COR-L47 (cell line): ENCODE results near the gene IL11RA.
A peak's percentile ranks its signal among the peaks of the same experiment; 100 is the strongest.

ENCODE experiments used
- DNase-seq: peaks from one replicate; lab custom pipeline; 2025; lab: John Stamatoyannopoulos, UW

Gene IL11RA

GRCh38 chr9:34654323-34655051 is 2.5 kb downstream of the IL11RA start:
- peak; percentile 21 for DNase-seq

DNA sequence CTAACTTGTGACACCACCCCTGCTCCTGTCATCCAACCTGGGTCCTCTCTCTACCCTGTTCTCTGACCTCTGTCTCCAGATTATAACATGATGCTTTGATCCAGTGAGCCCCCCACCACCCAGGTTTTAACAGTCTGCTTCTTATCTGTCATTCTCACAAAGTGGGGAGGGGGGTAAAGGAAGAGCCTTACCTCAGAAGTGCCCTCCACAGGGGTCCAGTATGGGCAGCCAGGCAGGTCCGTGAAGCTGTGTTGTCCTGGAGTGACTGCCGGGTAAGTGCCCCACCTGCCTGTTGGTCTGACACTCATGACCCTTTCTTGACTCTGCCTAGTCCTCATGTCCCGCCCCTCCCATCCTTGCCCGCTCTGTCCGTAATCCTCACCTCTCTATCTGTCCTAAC is 3.4 kb downstream of the IL11RA start:
- no peak for DNase-seq

GRCh38 chr9:34656992-34657391 is 5.0 kb downstream of the IL11RA start:
- DNase-seq: no peak

DNA sequence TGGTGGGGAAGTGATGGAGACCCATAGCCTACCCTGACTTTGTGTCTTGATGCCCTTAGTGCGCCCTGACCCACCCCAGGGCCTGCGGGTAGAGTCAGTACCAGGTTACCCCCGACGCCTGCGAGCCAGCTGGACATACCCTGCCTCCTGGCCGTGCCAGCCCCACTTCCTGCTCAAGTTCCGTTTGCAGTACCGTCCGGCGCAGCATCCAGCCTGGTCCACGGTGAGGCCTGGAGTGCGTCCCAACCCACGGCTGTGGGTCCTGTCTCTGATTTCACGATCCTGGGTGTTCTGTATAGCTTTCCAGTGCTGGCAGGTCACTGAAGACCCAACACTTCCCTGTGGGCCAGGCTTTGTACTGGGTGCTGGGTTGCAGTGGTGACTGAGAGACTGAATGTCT is 6.5 kb downstream of the IL11RA start:
- DNase-seq: no peak

DNA sequence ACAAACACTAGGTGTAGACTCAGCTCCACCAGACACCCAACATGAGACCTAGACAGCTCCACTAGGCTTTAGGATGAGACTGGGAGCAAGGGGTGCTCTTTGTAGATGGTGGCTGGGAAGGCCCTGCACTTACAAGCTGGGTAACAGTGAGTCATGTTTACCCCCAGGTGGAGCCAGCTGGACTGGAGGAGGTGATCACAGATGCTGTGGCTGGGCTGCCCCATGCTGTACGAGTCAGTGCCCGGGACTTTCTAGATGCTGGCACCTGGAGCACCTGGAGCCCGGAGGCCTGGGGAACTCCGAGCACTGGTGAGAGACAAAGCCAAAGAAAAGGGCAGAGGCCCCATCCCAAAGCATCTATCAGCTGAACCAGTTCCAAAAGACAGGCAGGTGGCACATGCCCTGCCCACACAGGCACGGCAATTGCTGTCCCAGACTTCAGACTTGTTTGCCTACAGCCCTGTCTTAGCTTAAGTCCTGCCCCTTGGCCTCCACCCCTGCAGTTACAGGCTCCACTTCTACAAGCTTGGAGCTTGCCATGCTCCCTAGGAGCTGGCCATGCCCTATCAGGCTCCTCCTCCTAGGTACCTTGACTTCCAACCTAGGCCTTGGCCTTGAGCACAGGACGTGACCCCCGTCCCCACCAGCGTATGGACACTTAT is 7.7 kb downstream of the IL11RA start:
- no peak for DNase-seq

- no peak for DNase-seq
Observed at GRCh38 chr9:34662526-34663302, 10.7 kb downstream of the IL11RA start, which contains the start of gene CCL27. TSS of gene CCL27 (minus strand) at chr9:34662657. CDS start at chr9:34662633, 24 bp downstream.

DNA sequence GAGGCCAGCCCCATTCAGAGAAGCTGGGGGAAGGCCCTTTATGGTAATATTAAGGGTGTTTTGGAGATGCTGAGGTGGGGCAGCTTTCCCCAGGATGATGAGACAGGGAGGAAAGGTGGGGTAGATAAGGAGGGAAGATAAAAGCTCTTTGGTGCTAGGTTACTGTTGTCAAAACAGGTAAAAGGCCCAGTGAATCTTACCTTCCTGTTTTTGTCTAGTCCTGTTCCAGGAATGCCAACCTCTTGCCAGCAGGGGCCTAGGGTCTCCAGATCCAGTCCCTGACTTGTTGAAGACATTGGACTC is 11.3 kb downstream of the IL11RA start:
- no peak for DNase-seq

DNA sequence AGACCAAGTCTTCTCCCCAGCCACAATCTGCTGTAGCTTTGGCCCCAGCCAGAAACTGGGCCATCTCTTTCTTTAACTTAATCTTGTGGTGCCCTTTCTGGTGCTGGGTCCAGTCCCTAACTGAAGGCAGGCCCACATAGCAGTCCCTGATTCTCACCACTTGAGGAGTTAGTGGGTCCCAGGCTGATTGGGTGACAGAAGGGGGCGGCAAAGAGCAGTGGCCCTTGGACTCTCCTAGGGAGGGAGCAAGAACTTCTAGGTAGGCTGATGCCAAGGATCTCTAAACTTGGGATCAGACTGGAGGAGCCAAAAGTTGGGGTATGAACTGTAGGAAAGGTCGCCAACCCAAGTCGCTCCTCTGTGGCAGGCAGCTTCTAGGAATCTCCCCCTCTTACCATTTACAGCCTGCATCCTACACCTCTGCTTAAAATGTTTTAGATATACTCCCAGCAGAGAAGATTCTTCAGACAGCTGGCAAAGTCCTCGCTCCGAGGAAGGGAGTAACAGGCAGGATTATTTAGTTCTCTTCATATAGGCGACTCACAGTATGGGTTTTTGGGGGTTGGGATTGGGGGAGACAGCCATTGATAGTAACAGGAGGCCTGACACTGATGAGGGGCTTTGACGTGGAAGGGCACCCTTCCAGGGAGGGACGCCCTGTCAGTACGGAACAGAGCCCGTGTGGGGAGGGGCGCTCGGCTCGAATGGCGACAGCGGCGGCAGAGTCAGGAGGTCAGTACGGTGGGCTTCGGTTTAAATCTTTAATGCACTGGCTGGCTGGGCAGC is 12.5 kb downstream of the IL11RA start:
- peak; percentile 55 for DNase-seq

DNA sequence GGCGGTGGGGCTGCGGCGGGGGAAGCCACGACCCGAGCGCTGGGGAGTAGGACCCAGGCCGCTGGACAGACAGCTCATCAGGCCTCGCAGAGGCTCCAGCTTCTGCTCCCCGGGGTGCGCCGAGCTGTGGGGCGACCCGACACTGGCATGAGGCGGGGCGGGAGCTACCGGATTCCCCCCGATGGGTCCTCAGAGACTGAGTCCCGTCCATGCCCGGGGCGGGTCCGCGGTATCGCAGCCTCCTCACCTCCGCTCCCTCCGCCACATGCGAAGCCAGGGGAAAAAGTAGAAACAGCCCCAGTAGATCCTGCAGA is 13.0 kb downstream of the IL11RA start:
- DNase-seq: no peak

GRCh38 chr9:34665381-34666250 is 13.6 kb downstream of the IL11RA start:
- peak; percentile 91 for DNase-seq

DNA sequence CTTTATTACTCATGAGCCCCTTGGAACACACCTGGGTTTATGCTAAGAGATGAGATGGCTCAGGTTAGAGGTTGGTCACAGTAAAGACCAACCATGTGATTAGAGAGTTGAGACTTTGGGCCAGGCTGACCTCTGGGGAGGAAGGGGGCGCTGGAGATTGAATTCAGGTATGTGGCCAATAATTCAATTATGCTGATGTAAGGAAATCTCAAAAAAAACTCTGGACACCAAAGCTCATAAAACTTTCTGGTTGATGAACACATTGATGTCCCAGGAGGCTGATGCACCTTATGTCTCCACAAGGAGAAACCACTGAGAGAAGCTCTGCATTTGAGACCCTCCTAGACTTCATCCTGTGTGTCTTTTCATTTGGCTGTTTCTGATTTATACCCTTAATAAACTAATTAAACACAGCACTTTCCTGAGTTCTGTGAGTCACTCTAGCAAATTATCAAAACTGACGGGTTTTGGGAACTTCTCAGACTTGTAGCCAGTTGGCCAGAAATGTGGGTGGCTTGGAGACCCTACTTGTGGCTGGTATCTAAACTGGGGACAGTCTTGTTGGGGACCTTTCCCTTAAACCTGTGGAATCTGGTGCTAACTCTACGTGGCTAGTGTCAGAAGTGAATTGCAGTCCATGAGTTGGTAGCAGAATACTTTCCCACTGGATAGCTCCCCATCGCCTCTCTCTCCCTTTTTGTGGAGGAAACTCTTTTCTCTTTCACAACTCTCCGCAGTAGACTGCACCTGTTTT is 18.0 kb downstream of the IL11RA start:
- no peak for DNase-seq

GRCh38 chr9:34671307-34671706 is 19.3 kb downstream of the IL11RA start:
- no peak for DNase-seq

DNA sequence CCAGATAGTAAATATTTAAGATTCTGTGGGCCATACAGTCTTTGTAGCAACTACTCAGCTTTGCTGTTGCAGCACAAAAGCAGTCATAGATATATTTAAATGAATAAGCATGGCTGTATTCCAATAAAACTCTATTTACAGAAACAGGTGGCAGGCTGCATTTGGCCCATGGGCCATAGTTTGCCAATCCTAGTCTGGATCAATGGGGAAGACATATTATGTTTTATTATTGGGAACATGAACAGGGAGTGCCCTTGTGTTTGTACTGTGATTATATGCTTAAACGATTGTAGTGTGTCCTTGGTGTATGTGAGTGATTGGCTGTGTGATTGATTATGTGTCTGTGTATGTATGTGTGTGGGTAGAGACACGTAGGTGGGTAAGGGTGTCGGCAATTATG is 22.5 kb downstream of the IL11RA start:
- DNase-seq: no peak

DNA sequence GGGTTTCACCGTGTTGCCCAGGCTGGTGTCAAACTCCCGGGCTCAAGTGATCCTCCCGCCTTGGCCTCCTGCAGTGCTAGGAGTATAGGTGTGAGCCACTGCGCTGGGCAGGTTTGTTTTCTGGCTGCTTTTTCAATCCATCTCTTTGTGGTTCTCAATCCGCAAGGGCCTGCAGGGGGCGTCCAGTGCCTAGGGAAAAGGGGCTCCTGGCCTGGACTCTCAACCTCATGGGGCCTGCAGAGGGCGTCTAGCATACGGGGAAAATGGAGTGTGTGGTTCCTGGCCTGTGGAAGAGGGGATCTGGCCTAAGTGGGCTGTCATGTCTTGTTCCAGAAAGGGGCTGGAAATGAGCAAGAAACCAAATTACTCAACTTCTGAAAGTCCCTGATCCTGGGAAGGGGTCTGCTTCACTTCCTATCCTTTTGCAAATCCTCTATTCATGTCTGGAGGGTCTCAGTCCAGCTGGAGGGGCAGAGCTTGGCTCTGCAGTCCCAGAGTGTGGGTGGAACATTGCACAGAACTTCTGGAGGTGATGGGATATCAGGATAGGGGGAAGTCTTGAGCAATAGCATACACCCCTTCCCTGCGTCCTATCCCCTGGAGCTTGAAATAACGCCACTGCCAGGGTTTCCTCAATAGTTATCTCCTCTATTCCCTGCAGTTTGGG is 23.2 kb downstream of the IL11RA start:
- peak; percentile 56 for DNase-seq

- no peak for DNase-seq
Observed at GRCh38 chr9:34675869-34676268, 23.9 kb downstream of the IL11RA start.

- DNase-seq: no peak
Observed at GRCh38 chr9:34684145-34684544, 32.2 kb downstream of the IL11RA start.

DNA sequence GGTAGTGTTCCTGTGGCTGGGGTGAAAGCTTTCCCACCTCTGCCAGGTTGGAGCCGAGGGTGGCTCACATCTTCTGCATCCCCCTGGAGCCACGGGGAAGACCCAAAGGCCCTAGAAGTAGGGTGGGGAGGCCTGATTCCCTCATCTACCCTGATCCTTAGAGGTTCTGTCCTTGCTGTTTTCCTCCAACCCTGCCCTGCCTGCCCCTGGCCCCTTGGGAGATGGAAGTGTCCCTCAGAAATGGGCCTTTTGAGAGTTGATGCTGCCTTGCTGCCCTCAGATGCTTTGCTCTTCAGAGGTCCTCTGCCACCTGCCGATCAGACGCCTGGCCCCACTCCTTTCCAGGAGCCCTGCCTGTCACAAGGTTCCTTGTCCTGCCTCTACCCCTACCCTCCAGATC is 32.8 kb downstream of the IL11RA start:
- no peak for DNase-seq

- DNase-seq: no peak
Observed at GRCh38 chr9:34685591-34685990, 33.6 kb downstream of the IL11RA start.

DNA sequence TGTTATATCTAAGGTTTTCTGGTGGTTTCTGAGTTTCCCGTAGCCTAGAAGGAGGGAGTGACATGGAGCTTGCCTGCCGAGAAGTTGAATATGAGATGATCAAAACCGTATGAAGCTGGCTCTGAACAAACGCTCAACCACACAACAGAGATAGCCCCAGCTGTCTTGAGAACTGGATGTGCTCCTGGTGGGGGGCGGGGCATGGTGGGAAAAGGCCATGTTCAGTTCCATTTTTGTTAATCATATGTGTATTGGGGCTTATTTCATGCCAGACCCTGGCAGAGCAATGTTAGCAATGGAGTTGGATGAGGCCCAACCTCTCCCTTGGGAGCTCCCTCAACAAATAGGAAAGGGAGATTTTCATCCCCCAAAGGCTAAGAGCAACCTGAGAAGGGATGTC is 34.2 kb downstream of the IL11RA start:
- no peak for DNase-seq

- DNase-seq: no peak
Observed at GRCh38 chr9:34686732-34687131, 34.7 kb downstream of the IL11RA start.
